ENCODE results near the gene FGD6.
A peak's percentile ranks its signal among the peaks of the same experiment; 100 is the strongest.
"Not testable (repeated sequence)": the region's sequence is repeated elsewhere in the genome, so short reads cannot be mapped to it uniquely, and the experiment has no call there.

Gene FGD6

DNA sequence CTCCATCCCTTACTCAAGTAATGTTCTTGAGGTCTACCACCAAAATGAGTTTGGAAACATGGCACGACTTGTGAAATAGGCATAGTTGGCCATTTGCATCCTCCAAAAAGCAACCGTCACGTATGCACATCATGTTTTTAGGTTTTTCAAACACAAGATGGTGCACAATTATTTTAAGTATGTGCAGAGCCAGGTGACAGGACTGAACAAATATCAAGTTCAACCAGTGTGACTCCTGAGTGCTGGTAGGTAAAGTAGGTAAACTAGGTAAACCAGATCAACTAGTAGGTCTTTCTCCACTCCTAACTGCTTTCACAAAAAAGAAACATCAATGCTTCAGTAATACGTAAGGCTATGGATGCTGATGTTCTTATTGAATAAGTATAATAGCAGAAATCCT is 39.1 kb downstream of the FGD6 start:
- no peak for DNase-seq (ENCODE audit: low read depth, low spot score)

DNA sequence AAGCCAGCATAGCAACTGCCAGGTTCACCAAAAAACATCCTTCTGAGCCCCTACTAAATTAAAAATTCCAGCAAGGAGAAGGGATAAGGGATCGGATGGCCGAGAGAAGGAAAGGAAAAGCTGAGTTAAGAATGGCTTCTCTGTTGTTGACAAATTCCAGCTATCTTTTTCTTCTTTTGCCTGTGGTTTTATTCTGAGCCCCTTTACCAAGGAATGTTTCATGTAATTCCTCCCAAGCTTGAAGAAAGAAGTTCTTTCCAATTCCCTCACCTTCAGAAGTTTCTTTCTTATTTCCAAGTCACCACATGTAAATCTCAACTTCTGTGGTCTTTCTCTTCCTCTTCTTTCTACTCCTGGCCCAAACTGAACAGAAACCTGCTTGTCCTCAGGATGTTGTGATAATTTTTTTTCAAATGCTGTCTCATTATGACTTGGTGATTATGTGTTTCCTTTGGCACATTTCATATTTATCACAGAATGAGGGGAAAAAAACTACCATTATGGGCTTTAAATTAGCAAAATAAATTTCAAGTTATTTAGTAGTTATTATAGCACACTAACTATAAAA is 40.0 kb downstream of the FGD6 start:
- no peak for DNase-seq (ENCODE audit: low read depth, low spot score)

DNA sequence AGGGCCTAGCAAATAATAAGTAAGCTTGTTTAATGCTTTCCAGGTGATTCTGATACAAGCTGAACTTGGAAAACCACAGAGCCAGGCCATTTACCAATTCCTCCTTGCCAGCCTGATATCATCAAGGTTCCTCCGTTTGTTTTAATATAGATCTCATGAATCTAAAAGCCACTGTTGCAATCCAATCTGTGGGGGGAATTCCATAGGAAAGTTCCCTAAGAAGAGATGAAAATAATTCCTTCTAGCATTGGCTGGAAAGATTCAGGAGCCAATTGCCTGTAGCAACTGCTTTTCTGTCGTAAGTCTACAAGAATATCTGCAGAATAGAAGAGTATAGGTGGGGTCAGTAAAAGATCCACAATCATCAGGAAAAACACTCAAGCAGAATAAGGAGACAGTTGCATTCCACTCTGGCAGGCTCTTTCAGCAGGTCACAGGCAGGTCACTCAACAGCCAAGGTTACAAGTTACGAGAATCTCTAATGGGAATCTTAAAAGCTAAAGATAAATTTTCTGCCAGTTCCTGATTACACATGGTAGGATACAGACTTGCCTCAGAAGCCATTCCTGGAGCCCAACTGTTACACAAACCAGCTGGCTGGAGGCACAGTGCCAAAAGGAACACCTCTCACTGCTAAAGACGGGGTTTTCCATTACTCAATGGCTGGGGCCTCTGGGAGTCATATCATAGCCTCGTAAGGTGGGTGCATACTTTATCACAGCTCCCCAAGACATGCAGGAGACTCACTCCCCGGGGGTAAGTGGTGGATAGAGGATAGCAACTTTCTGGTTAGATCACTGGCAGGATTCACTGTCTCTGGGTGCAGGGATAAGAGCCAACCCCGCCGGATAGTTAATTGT is 43.6 kb downstream of the FGD6 start:
- DNase-seq (ENCODE audit: low read depth, low spot score) = no peak

DNA sequence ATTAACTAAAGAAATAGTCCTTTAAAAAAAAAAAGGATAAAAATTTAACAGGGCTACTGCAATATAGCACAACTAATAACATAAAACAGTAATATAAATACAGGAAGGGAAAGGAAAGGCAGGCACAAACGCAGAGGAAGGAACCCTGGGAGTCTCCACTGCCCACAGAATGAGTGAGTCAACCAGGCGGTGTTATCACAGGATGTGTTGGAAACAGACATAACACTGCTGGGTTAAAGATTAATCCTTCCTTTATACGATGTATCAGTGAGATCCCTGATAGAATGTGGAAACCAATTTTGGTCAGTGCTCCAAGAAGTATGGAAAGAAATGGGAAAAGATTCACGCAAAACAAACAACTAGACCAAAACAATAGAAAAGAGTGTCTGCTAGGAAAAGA is 47.9 kb downstream of the FGD6 start:
- no peak for DNase-seq (ENCODE audit: low read depth, low spot score)

DNA sequence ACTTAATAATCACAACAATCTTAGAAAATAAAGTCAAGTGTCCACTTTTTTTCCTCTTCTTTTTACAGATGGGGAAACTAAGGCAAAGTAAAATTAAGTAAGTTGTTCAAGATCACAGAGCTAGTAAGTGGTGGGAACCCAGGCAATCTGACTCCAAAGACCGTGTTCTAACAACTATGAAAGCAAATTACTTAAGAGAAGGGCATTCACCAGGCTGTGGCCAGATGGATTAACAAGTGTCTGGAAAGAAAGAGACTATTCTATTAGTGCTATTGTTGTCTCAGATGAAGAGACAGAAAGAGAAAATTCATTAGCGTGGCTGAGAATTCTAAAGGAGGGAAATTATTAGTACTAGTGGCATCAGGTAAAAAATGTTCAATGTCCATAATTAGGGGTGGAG is 48.5 kb downstream of the FGD6 start:
- DNase-seq (ENCODE audit: low read depth, low spot score) = no peak

DNA sequence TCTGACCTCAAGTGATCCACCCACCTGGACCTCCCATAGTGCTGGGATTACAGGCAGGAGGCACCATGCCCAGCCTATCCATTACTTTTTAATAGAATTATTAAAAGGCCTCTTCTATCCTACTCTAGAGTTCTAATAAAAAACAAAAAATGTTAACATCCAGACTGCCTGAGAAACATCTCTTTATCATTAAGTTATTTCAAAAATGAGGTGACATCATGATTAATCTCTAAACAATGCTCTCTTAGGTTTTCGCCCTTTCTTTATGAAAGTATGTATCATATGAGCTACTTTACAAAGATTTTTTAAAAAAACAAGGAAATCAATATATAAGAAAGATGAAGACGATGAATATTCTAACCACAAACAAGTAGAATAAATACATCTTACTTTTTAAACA is 52.6 kb downstream of the FGD6 start:
- DNase-seq (ENCODE audit: low read depth, low spot score) = no peak

DNA sequence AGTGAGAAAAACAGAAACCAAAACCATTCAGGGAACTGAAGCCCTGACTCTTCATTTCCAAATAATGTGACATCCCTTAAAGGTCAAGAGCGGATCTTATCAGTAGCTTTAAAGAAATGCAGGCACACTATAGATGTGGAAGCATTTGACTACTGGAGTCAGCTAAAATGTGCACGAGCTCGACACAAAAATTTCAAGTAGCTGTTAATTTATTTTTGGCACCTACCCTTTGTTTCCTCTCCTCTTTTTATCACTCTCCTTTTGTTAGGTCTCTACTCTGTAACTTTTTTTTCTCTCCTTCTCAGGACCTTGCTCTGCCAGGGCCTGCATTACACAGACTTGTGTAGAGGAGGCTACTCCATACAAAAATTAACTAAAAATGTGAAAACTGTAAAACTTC is 58.3 kb downstream of the FGD6 start:
- no peak for DNase-seq (ENCODE audit: low read depth, low spot score)

DNA sequence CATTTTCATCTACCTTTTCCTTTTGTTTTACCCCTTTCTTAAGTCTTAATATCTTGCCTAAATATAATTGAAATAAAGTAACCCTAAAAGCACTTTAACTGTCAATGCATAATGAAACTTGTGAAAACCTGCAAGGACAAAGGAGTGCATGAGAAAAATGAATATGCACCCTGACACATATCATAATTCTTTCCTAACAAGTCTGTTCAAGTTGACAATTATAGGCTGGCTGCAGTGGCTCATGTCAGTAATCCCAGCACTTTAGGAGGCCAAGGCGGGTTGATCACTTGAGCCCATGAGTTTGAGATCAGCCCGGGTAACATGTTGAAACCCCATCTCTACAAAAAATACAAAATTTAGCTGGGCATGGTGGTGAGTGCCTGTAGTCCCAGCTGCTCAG is 65.4 kb downstream of the FGD6 start:
- no peak for DNase-seq (ENCODE audit: low read depth, low spot score)

DNA sequence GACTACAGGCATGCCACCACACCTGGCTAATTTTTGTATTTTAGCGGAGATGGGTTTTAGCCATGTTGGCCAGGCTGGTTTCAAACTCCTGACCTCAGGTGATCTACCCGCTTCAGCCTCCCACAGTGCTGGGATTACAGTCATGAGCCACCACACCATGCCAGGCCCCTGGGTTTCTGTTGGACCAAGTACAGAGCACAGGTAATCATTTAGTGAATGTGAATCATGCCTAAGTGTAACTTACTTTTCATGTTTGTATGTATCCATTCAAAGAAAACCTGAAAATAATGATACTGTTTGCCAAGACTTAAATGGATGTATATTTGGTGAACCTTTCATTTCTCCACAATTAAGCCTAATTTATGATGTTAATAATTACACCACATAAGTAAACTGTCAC is 65.9 kb downstream of the FGD6 start:
- no peak for DNase-seq (ENCODE audit: low read depth, low spot score)

DNA sequence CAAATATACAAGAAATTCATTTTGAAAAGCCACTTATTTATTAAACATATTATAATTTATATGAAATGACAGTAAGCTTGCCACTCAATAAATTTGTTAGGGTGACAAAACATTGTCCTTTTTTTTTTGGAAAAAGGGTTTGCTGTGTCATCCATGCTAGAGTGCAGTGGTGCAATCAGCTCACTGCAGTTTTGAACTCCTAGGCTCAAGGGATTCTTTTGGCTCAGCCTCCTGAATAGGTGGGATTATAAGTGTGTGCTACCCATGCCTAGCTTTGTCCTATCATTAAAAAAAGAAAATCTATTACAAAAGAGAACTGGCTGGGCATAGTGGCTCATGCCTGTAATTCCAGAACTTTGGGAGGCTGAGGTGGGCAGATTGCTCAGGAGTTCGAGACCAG is 66.8 kb downstream of the FGD6 start:
- DNase-seq (ENCODE audit: low read depth, low spot score) = no peak

DNA sequence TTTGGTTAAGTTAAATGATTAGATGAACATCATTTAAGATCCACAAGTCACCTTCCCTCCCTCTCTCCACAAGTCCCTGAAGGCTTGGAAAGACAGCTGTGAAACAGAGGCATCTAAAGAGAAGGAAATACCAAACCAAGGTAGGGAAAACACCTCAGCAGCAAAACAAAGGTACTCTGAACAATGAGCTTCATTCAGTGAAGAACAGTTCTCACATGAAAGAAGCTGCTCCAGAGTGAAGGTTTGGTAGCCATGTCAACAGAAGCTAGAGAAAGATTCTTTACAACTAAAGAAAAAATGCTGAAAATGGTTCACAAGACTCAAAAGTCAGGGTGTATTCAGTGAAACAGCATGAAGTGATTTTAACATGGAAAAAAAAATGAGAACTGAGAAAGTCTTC is 69.4 kb downstream of the FGD6 start:
- peak; percentile 15 for DNase-seq (ENCODE audit: low read depth, low spot score)

DNA sequence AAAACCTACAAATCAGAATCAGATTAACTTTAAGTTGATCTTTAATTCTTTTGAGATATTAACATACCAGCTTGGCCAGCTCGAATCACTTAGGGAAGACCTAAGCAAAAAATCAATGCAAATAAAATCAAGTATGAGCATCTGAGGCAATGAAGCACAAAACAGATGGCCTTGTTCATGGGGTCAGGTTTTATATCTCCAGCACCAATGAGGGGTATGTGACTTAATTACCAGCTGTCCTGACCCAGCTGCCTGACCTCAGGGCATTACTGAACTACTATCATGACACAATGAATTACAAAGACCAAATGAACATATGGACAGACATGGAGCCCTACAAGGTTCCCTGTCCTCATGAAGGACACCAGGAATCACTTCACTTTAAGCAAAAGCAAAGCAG is 70.5 kb downstream of the FGD6 start:
- no peak for DNase-seq (ENCODE audit: low read depth, low spot score)

DNA sequence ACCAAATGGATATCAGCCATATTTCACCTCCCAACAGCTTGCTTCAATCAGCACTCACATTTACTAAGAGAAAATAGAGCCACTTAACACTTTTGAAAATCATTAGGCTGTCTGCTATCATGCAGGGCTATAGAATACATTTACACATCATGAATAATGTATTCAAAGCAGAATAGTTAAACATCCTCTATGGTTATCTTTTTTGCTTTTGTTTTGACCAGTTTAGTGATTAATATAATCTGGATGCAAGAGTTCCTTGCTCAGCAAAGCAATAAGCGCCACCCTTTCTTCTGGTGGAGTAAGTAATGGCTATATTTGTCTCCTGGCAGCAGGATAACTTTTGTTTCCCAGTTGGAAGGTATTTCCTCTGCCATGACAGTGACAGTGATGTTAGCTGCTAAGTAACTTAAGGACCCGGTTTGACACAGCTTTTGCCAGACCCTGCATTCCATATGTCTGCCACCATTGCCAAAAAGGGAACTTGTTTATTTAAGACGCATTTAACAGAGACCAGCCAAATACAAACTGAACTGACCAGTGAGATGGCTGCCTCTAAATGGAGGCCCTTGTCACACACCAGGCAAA is 73.6 kb downstream of the FGD6 start:
- DNase-seq (ENCODE audit: low read depth, low spot score) = no peak

DNA sequence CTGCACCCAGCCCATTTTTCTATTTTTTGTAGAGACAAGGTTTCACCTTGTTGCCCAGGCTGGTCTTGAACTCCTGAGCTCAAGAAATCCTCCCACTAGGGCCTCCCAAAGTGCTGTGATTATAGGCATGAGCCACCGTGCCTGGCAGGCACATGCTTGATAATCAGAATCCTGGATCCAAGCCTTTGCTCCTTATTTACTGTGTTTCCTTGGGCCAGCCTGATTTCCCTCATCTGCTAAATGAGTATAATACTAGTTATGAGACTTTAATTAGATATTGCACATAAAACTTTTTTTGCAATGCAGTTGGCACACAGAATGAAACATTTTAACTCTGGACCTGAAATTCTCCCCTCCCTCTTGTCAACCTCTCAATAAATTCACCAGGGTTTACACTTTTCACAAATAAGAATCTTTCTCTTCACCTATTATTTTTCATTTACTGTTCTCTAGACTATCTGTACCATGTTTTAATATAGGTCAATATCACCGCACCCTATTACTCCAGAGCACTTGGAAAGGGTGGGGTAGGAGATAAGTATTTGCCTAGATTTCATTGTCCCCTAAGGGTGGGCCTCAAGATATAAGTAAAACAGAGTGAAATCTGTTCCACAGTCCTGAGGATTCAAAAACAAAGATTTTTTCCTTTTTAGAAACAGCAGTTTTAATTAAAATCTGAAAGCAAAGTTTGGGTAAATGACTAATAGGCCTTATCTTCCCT is 74.7 kb downstream of the FGD6 start:
- no peak for DNase-seq (ENCODE audit: low read depth, low spot score)

DNA sequence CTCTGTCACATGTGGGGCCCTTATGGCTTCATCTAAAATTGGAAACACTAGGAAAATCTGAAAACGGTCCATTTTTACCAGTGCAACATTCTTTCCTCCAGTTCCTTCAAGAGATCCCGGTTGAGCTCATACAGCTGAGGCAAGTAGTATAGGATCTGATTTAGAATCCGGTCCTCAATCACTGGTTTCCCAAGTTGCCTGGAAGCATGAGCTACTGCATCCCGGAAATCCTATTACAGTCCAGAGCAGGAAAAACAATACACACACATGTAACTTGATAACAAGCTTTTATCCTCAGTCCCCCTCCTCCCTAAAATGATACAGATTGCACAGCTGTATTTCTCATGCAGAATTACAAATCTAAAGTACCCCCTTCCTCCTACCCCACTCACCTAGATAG is 76.0 kb downstream of the FGD6 start:
- no peak for DNase-seq (ENCODE audit: low read depth, low spot score)

DNA sequence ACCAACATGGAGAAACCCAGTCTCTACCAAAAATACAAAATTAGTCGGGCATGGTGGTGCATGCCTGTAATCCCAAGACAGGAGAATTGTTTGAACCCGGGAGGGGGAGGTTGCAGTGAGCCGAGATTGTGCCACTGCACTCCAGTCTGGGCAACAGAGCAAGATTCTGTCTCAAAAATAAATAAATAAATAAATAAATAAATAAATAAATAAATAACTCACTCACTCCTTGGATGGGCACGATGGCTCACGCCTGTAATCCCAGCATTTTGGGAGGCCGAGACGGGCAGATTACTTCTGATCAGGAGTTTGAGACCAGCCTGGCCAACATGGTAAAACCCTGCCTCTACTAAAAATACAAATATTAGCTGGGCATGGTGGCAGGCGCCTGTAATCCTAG is 79.2 kb downstream of the FGD6 start:
- not testable (repeated sequence) for DNase-seq (ENCODE audit: low read depth, low spot score)

DNA sequence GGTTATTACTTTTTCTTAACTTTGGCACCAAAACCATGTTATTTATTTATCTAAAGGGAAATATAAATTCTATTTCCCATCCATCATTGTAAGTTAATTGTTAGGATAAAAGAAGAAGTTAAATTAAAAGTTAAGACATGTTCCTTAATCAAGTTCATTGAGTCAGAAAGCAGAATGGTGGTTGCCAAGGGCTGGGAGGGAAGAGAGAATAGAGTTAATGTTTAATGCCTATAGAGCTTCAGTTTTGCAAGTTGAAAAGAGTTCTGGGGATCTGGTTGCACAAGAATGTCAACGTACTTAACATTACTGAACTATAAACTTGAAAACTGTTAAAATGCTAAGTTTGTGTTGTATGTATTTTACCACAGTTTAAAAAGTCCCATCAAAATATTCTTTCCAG is 80.7 kb downstream of the FGD6 start:
- DNase-seq (ENCODE audit: low read depth, low spot score) = no peak

DNA sequence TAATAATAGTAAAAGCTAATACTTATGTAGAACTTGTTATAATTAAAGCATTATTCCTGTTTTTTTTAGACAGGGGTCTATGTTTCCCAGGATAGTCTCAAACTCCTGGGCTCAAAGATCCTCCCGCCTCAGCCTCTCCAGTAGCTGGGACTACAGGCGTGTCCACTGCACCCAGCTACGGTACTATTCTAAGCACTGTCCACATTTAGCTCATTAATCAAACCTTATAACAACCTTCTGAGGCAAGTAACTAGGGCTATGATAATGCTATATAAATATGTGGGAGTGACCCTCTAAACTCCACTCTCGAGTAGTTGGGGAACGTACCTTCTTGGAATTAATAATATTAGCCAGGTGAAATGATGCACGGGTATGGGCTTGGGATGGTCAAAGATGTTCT is 83.2 kb downstream of the FGD6 start:
- DNase-seq (ENCODE audit: low read depth, low spot score) = no peak

DNA sequence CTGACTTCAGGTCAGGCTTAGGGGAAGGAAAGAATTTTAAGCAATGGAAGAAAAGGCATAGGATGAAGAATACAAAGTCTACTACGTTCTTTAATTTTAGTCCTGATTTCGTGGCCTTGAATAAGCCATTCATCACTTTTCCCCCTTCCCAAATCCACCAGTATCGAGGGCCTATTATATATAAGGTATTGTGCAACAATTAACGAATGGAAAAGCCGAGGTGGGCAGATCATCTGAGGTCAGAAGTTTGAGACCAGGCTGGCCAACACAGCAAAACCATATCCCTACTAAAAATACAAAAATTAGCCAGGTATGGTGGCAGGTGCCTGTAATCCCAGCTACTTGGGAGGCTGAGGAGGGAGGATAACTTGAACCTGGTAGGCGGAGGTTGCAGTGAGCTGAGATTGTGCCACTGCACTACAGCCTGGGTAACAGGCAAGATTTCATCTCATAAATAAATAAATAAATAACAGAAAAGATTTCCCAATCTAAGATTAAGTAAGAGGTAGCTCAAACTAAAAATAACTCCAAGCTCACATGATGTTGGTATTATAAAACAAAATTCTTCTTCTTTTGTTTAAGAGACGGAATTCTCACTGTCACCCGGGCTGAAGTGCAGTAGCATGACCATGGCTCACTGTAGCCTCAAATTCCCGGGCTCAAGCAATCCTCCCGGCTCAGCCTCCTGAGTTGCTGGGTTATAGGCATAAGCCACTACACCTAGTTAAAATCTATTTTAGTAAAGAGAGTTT is 85.5 kb downstream of the FGD6 start:
- no peak for DNase-seq (ENCODE audit: low read depth, low spot score)

DNA sequence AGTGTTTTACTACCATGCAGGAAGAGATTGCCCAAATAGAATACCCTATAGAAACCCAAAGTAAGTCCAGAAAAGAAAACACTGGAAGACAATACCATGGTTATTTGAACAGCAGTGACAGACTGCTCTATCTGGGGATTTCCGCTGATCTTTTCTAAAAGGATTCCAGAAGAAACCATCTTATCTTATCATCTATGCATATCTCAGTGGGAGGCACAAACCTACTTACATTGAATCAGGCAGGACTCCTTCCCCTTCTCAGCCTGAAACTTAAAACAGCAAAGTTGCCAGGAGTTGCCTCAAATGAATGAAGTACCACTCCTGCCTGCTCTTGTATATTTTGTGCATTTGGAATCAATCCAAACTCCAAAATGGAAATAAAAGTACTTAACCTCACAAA is 87.2 kb downstream of the FGD6 start:
- peak; percentile 14 for DNase-seq (ENCODE audit: low read depth, low spot score)

DNA sequence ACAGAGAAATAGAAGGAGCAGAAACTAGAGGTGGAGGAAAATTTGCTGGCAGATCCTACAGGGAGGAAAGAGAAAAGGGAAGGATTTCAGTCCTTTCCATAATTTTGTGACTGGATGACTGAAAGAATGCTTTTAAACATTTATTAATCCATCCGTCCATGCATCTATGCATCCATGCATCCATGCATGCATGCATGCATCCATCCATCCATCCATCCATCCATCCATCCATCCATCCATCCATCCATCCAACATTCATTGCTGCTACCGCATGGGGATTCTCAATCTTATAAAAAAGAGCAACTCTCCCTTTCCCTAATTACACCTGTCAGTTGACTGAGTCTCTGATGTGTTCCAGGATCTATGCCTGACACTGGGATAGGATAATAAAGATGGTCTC is 88.2 kb downstream of the FGD6 start:
- no peak for DNase-seq (ENCODE audit: low read depth, low spot score)

DNA sequence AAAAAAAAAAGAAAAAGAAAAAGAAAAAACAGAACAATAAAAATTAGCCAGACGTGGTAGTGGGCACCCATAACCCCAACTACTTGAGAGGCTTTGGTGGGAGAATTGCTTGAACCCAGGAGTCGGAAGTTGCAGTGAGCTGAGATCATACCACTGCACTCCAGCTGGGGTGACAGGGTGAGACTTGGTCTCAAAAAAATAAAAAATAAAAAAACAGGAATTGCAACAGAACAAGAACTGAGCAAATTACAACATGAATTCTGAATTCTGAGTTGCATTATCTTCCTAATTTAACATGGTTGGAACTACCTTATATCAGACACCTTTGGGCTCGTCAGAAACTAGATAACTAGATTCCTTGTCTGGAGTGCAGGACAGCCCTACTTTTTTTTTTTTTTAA is 90.5 kb downstream of the FGD6 start:
- no peak for DNase-seq (ENCODE audit: low read depth, low spot score)
